CD4-positive, CD25-positive, alpha-beta regulatory T cell (primary cell): ENCODE measurements around the gene NINL. TPM values are rescaled to one million over a fixed set of nuclear protein-coding genes. Genes with fewer than 3 reads are reported as not detected.

Source experiments
- ATAC-seq, 2 donors: fragments of 150-1000 bp; cut with Tn5 transposase; one replicate each; pipeline ENCODE4 v1.10.0; 2021; ENCODE audit warnings: low read depth in 2 of 2, moderate number of reproducible peaks in 2 of 2, moderate library complexity in 1 of 2
- DNase-seq, 3 donors: peaks; one replicate each; pipeline versions ENCODE4 v3.0.0 to v3.0.0-alpha.2; 2012 to 2022; ENCODE audit warnings: mixed read lengths in 1 of 3
- H3K27ac ChIP-seq: one replicate; pipeline ENCODE4 v1.7.0; 2013; ENCODE audit warnings: mild to moderate bottlenecking, low read length; ENCODE audit not compliant: insufficient read depth, poor library complexity, severe bottlenecking
- H3K27me3 ChIP-seq: one replicate; pipeline ENCODE4 v1.7.0; 2013; ENCODE audit warnings: low read length; ENCODE audit not compliant: control insufficient read depth, insufficient read depth
- H3K36me3 ChIP-seq: one replicate; pipeline ENCODE4 v1.7.0; 2013; ENCODE audit warnings: mild to moderate bottlenecking, low read length, moderate library complexity; ENCODE audit not compliant: control insufficient read depth, insufficient read depth
- H3K4me1 ChIP-seq: 2 replicates; pipeline ENCODE4 v1.7.0; 2013; ENCODE audit warnings: mild to moderate bottlenecking, low read length; ENCODE audit not compliant: insufficient read depth, control insufficient read depth, poor library complexity, severe bottlenecking
- H3K4me3 ChIP-seq: one replicate; pipeline ENCODE4 v1.7.0; 2013; ENCODE audit warnings: low read depth, mild to moderate bottlenecking, low read length, moderate library complexity
- H3K9me3 ChIP-seq, 2 experiments: 1 replicate in 1 of 2; 2 replicates in 1 of 2; pipeline ENCODE4 v1.7.0; 2013; ENCODE audit warnings: low read length in 2 of 2, mild to moderate bottlenecking in 1 of 2, moderate library complexity in 1 of 2; ENCODE audit not compliant: control insufficient read depth in 2 of 2
- H3K27ac Mint-ChIP-seq, 3 donors: one replicate each; pipeline ENCODE4 v1.8.0; 2020 to 2022; ENCODE audit warnings: mild to moderate bottlenecking in 3 of 3, mixed read lengths in 3 of 3, moderate library complexity in 2 of 3
- H3K27me3 Mint-ChIP-seq: one replicate; pipeline ENCODE4 v1.8.0; 2022; ENCODE audit warnings: mild to moderate bottlenecking, mixed read lengths
- H3K36me3 Mint-ChIP-seq: one replicate; pipeline ENCODE4 v1.8.0; 2020; ENCODE audit warnings: mixed read lengths
- H3K4me1 Mint-ChIP-seq, 4 donors: one replicate each; pipeline ENCODE4 v1.8.0; 2020 to 2022; ENCODE audit warnings: mixed read lengths in 4 of 4, mild to moderate bottlenecking in 1 of 4
- H3K4me3 Mint-ChIP-seq, 4 donors: one replicate each; pipeline ENCODE4 v1.8.0; 2020 to 2022; ENCODE audit warnings: mild to moderate bottlenecking in 4 of 4, mixed read lengths in 4 of 4, moderate library complexity in 3 of 4
- H3K9me3 Mint-ChIP-seq, 7 donors: one replicate each; pipeline ENCODE4 v1.8.0; 2020 to 2022; ENCODE audit warnings: mixed read lengths in 7 of 7, mild to moderate bottlenecking in 3 of 7, moderate library complexity in 2 of 7
- polyA plus RNA-seq, 4 donors: library from polyadenylated mRNA; unstranded; fragments of 300-500 nt; fragmentation: Illumina TruSeq; gene quantifications; one replicate each; pipeline ENCODE4 v1.2.3, GENCODE V29; 2021
- total RNA-seq: library from RNA; stranded (reverse); gene quantifications from one replicate; pipeline ENCODE4 v1.2.3, GENCODE V29; 2022

Gene NINL
- total and polyA plus RNA-seq, 5 donors from 2014 or later = 0.39 to 0.42 TPM; not detected in 3

DNA sequence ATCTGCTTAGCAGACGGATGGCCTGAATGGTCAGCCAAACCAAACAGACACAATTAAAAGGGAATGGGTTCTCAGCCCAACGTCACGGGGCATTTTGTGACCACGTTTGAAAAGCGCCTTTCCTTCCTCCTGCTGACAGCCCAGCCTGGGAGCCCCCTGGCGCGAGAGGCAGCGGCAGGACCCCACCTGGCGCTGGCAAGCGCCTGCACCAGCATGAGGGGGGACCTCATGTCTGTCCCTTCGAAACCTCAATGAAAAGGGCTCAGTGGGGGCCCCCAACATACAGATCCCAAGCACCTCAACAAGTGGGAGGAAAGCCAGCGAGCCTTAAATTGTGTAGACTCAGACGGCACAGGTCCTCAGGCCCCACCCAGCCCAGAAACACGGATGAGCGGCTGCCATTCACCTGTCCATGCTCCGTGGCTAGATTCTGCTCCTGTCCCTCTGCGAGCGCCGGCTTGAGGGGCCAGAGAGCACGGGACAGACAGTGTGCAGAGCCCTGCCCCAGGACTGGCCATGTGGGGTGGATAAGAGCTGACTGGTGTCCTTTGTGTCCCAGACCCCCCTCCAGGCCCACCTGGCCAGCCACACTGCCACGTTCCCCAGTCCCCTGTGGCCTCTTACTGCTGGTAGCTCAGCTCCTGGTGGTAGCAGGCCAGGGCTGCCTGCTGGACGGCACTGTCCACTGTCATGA, 87.6 kb downstream of the NINL start:
- H3K9me3 Mint-ChIP-seq = peaks cover 0 to 2% (median 0%) of the 10 kb centered on the region in 7 donors
- no peaks in the 10 kb centered on the region for H3K4me1 Mint-ChIP-seq
- no peak overlapping the region for H3K4me3 Mint-ChIP-seq
- no peak for DNase-seq
- ATAC-seq = no peak
- H3K27me3 Mint-ChIP-seq = no peaks in the 10 kb centered on the region
- no peaks in the 10 kb centered on the region for H3K36me3 ChIP-seq
- no peak overlapping the region for H3K27ac ChIP-seq
- no peaks in the 10 kb centered on the region for H3K36me3 Mint-ChIP-seq
- H3K9me3 ChIP-seq = no peaks in the 10 kb centered on the region
- H3K4me3 ChIP-seq = no peak overlapping the region
- no peaks in the 10 kb centered on the region for H3K4me1 ChIP-seq
- H3K27ac Mint-ChIP-seq = no peak overlapping the region
- no peaks in the 10 kb centered on the region for H3K27me3 ChIP-seq

DNA sequence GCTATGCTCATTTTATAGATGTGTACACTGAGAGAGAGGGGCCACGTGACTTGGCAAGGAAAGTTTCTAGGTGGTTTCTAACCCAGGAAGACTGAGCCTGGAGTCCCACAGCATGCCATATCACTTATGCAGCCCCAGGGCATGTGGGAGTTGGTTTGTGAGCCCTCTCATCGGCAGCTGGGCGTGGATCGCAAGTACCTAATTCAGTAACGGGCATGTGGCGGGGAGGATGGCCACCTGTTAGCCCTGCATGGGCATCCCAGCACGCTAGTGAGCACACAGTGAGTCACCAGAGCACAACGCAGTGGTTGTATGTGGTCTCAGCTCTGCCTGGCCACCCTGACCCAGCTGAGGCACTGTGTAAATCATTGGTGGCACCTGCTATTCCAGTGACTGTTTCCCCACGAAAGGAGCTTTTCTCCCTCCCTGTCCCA, 88.3 kb downstream of the NINL start:
- peak overlapping the region in 1 of 4 donors; percentile 23 for H3K4me3 Mint-ChIP-seq
- H3K36me3 Mint-ChIP-seq = no peaks in the 10 kb centered on the region
- Histone ChIP-seq H3K4me3 (no peak overlapping the region), H3K27ac (no peak overlapping the region), H3K27me3 (no peaks in the 10 kb centered on the region), H3K36me3 (no peaks in the 10 kb centered on the region), H3K4me1 (no peaks in the 10 kb centered on the region), H3K9me3 (no peaks in the 10 kb centered on the region)
- no peaks in the 10 kb centered on the region for H3K27me3 Mint-ChIP-seq
- H3K4me1 Mint-ChIP-seq = no peaks in the 10 kb centered on the region
- DNase-seq = no peak
- H3K9me3 Mint-ChIP-seq = peaks cover 0 to 2% (median 0%) of the 10 kb centered on the region in 7 donors
- no peak overlapping the region for H3K27ac Mint-ChIP-seq
- ATAC-seq = no peak

DNA sequence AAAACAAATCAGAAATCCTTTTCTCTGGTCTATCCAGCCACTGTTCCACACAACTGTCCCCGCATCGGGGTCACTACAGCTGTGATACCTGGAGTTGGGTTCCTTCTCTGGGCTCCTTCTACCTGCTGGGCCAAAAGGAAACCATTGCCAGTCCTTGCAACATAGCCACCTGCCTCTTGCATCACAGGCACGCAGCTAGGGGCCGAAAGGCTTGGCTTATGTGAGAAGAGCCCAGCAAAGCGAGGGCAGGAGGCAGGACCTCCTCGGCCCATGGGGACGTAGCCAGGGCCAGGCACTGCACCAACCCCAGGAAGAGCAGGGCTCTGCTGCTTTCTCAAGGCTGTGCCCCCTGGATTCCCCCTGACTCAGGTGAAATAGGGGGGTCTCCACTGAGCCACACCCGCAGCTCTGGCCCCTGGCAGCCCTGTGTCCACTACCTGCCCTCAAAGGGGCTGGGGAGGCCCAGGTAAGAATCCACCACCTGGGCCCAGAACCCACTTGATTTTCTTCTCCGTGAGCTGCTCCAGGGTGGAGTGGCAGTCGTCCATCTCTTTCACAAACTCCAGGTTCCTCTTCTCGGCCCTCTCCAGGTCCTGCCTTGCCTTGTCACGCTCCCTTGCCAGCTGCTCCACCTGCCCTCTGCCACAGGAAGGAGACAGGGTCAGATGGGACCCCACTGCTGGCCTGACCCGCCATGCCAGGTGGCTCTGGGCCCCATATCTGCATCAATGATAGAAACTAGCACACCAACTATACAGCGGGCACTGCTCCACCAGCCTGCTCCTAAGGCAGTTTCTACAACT, 89.0 kb downstream of the NINL start:
- H3K4me1 ChIP-seq = no peaks in the 10 kb centered on the region
- no peaks in the 10 kb centered on the region for H3K36me3 ChIP-seq
- Mint-ChIP-seq H3K27me3 (no peaks in the 10 kb centered on the region), H3K9me3 (peaks cover 0 to 2% (median 0%) of the 10 kb centered on the region in 7 donors), H3K4me3 (peak overlapping the region in 1 of 4 donors; percentile 23), H3K36me3 (no peaks in the 10 kb centered on the region), H3K4me1 (no peaks in the 10 kb centered on the region), H3K27ac (no peak overlapping the region)
- H3K9me3 ChIP-seq = no peaks in the 10 kb centered on the region
- no peaks in the 10 kb centered on the region for H3K27me3 ChIP-seq
- ATAC-seq (no peak), DNase-seq (no peak)
- H3K4me3 ChIP-seq = no peak overlapping the region
- no peak overlapping the region for H3K27ac ChIP-seq

DNA sequence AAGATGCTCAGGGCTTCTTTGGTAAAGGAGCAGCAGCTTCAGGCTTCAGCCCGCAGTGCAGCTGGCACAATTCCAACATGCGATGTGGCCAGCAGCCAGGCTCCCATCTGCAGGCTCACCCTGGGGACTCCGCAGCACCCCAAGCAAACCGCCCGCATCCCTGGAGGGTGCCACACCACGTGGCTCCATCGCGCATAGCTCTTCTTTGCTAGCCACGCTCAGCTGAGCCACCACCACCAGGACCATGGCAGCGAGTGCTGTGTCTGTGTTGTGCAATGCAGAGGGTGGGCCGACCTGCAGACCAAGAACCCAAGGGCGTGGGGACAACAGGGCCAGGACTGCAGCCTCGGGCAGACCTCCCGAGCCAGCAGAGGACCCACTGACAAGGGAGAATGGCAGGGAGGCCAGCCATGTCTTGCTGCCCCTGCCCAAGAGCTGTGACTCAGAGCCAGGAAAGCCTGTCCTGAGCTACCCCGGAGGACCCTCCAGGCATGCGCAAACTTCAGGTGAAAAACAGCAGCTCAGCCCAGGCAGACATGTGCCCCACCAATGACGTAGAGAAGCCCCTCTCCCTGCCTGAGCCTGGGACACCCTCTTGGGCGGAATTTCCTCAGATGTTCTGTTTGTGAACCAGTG, 90.0 kb downstream of the NINL start:
- DNase-seq (no peak), ATAC-seq (no peak)
- H3K27ac ChIP-seq = no peak overlapping the region
- no peaks in the 10 kb centered on the region for H3K9me3 ChIP-seq
- no peaks in the 10 kb centered on the region for H3K4me1 Mint-ChIP-seq
- H3K4me1 ChIP-seq = no peaks in the 10 kb centered on the region
- no peaks in the 10 kb centered on the region for H3K36me3 ChIP-seq
- H3K27ac Mint-ChIP-seq = no peak overlapping the region
- no peaks in the 10 kb centered on the region for H3K36me3 Mint-ChIP-seq
- no peak overlapping the region for H3K4me3 ChIP-seq
- no peaks in the 10 kb centered on the region for H3K27me3 Mint-ChIP-seq
- no peaks in the 10 kb centered on the region for H3K27me3 ChIP-seq
- peaks cover 0 to 2% (median 0%) of the 10 kb centered on the region in 7 donors for H3K9me3 Mint-ChIP-seq
- H3K4me3 Mint-ChIP-seq = no peak overlapping the region

DNA sequence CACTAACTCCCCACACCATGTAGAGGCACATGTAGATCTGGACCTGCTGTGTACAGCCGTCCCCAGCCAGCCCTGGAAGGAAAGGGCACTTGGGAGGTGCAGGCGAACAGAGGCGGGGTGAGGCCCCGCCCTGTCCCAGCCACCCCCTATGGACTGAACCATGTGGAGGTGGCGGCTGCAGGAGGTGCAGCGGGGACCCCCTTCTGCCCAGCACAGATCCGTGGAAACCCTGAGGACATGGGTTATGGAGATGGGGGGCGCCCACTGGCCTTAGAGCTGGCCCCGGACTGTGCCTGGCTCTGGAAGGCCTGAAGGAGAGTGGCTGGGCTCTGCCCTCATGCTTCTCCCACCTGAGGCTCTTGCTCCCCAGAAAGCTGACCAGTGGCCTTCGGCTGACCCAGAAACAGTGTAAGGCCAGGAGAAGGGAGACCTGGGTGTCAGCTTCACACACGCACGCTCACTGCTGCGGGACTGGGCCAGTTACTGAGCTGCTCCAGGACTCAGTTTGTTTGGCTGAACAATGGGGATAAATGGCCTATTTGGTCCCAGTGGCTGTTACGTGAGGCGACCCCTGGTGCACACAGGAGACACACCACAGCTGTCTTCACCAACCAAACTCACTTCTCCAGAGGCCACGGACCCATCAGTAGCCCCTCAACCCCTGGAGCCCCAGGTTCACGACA, 90.7 kb downstream of the NINL start:
- H3K9me3 ChIP-seq = no peaks in the 10 kb centered on the region
- H3K4me3 ChIP-seq = no peak overlapping the region
- H3K36me3 Mint-ChIP-seq = no peaks in the 10 kb centered on the region
- no peak overlapping the region for H3K4me3 Mint-ChIP-seq
- H3K27ac ChIP-seq = no peak overlapping the region
- H3K27me3 ChIP-seq = no peaks in the 10 kb centered on the region
- DNase-seq (no peak), ATAC-seq (no peak)
- no peaks in the 10 kb centered on the region for H3K4me1 Mint-ChIP-seq
- H3K27me3 Mint-ChIP-seq = no peaks in the 10 kb centered on the region
- H3K36me3 ChIP-seq = no peaks in the 10 kb centered on the region
- no peak overlapping the region for H3K27ac Mint-ChIP-seq
- no peaks in the 10 kb centered on the region for H3K4me1 ChIP-seq
- peaks cover 0 to 2% (median 0%) of the 10 kb centered on the region in 7 donors for H3K9me3 Mint-ChIP-seq

DNA sequence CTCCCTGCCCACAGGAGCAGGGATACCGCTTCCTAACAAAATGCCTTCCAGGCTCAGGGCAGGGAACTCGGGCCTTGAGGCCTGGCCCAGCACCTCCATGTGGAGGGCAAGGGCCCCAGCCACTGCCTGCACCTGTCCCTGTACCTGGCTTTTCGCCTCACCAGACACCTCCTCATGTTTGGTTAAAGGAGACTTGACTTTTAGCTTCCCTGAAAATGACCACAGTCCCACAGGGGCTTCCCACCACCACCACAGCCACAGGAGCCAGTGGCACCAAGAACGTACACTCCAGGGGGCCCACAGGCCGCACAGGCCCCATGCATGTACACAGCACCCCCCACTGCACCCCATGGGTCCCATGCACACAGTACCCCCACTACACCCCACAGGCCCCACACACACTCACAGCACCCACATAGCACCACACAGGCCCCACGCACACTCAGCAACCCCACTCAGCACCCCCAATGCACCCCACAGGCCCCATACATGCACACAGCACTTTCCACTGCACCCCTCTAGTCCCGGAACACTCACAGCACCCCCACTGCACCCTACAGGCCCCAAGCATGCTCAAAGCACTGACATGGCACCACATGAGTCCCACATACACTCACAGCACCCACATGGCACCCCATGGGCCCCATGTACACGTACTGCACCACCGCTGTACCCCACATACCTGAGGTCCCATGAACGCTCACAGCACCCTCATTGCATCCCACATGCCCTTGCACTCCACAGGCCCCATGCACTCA, 91.4 kb downstream of the NINL start:
- H3K9me3 Mint-ChIP-seq = peaks cover 0 to 2% (median 0%) of the 10 kb centered on the region in 7 donors
- Histone ChIP-seq H3K4me3 (no peak overlapping the region), H3K36me3 (no peaks in the 10 kb centered on the region), H3K27ac (no peak overlapping the region), H3K9me3 (no peaks in the 10 kb centered on the region), H3K4me1 (no peaks in the 10 kb centered on the region), H3K27me3 (no peaks in the 10 kb centered on the region)
- no peaks in the 10 kb centered on the region for H3K4me1 Mint-ChIP-seq
- H3K27ac Mint-ChIP-seq = no peak overlapping the region
- H3K4me3 Mint-ChIP-seq = no peak overlapping the region
- DNase-seq (no peak), ATAC-seq (no peak)
- H3K36me3 Mint-ChIP-seq = no peaks in the 10 kb centered on the region
- no peaks in the 10 kb centered on the region for H3K27me3 Mint-ChIP-seq

DNA sequence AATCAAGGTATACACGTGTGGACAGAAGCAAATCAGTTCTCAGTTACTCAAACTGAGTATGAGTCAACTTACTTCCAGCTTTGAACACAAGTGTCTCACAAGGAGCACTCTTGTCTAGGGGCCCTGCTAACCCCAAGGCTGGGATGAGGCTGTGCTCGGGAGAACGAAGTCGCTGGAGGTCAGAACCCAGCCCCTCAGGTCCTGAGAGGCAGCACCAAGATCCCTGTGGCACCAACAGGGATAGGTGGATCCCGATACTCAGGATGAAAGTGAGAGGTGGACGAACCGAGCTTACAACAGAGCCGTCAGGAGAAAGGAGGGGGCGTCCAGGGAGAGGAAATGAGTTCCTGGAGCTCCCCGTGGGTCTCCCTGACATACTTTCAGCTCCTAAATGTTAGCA, 92.2 kb downstream of the NINL start:
- DNase-seq = no peak
- no peak overlapping the region for H3K27ac ChIP-seq
- Mint-ChIP-seq H3K27me3 (no peaks in the 10 kb centered on the region), H3K4me3 (no peak overlapping the region), H3K27ac (no peak overlapping the region), H3K36me3 (no peaks in the 10 kb centered on the region), H3K4me1 (no peaks in the 10 kb centered on the region), H3K9me3 (peaks cover 0 to 2% (median 0%) of the 10 kb centered on the region in 7 donors)
- H3K4me1 ChIP-seq = no peaks in the 10 kb centered on the region
- no peaks in the 10 kb centered on the region for H3K9me3 ChIP-seq
- no peak overlapping the region for H3K4me3 ChIP-seq
- H3K36me3 ChIP-seq = no peaks in the 10 kb centered on the region
- ATAC-seq = no peak
- no peaks in the 10 kb centered on the region for H3K27me3 ChIP-seq
